WERI-Rb-1 (cell line): ENCODE data around the gene LMO1.
A peak's percentile ranks its signal among the peaks of the same experiment; 100 is the strongest.

Experiments
- DNase-seq: peaks from one replicate; pipeline ENCODE4 v3.0.0-alpha.2; 2020
- H3K27ac ChIP-seq: fragments of 250-450 bp; sonication (Bioruptor Pico); 2 replicates; pipeline ENCODE4 v1.5.1; 2020; ENCODE audit warnings: mild to moderate bottlenecking, moderate library complexity
- H3K27me3 ChIP-seq: fragments of 250-450 bp; sonication (Bioruptor Pico); 2 replicates; pipeline ENCODE4 v1.5.1; 2021; ENCODE audit warnings: mild to moderate bottlenecking, low read depth, moderate library complexity; ENCODE audit not compliant: insufficient read depth, severe bottlenecking
- H3K36me3 ChIP-seq: fragments of 250-450 bp; sonication (Bioruptor Pico); 2 replicates; pipeline ENCODE4 v1.5.1; 2020; ENCODE audit warnings: mild to moderate bottlenecking, moderate library complexity
- H3K4me3 ChIP-seq: 2 replicates; pipeline ENCODE4 v1.5.1; 2011; ENCODE audit warnings: low read depth, mild to moderate bottlenecking, control low read depth, low read length
- H3K9me3 ChIP-seq: fragments of 250-450 bp; sonication (Bioruptor Pico); 2 replicates; pipeline ENCODE4 v1.5.1; 2021; ENCODE audit warnings: mild to moderate bottlenecking, moderate library complexity; ENCODE audit not compliant: severe bottlenecking
- TF ChIP-seq, protein P1 (sequence below): IDR thresholded peaks from 2 replicates; pipeline ENCODE4 v1.5.1; 2011; ENCODE audit warnings: low read depth, mild to moderate bottlenecking, control low read depth, inconsistent platforms, low read length

Gene LMO1

DNA sequence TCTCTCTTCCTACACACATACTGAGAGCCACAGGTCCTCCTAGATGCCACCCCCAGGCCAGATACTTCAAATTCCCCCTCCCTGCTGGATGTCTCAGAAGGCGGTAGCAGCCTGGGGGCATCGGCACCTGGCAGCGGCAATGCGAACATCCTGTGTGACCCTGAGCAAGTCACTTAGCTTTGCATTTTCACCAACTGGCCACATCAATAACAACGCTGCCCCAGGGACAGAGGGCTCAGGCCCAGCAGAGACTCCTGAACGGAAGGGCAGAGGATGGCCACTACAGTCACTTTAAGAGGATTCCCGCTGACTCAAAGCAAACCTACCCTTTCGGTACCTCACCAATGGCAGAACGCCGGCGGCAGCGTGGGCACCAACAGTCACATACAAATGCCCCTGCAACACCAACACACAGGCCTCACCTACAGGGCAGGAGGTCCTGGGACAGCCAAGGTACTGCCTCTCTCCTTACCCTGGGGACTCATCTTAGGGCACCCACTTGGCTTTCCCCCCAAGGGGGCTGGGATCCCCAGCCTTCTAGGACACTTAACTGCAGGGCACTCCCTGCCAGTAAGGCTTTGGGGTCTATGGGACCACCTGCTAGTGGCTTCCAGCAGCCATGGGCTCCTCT is 1.6 kb downstream of the LMO1 start:
- peaks cover 7% of the 10 kb centered on the region; the same call in 1 of the 2 replicates for H3K36me3 ChIP-seq
- no peaks in the 10 kb centered on the region for H3K9me3 ChIP-seq
- H3K4me3 ChIP-seq: peak overlapping the region; percentile 84
- H3K27ac ChIP-seq: peak overlapping the region; percentile 89
- no peaks in the 10 kb centered on the region for H3K27me3 ChIP-seq
- TF ChIP-seq, protein P1, sequence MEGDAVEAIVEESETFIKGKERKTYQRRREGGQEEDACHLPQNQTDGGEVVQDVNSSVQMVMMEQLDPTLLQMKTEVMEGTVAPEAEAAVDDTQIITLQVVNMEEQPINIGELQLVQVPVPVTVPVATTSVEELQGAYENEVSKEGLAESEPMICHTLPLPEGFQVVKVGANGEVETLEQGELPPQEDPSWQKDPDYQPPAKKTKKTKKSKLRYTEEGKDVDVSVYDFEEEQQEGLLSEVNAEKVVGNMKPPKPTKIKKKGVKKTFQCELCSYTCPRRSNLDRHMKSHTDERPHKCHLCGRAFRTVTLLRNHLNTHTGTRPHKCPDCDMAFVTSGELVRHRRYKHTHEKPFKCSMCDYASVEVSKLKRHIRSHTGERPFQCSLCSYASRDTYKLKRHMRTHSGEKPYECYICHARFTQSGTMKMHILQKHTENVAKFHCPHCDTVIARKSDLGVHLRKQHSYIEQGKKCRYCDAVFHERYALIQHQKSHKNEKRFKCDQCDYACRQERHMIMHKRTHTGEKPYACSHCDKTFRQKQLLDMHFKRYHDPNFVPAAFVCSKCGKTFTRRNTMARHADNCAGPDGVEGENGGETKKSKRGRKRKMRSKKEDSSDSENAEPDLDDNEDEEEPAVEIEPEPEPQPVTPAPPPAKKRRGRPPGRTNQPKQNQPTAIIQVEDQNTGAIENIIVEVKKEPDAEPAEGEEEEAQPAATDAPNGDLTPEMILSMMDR: no peak
- DNase-seq: no peak

DNA sequence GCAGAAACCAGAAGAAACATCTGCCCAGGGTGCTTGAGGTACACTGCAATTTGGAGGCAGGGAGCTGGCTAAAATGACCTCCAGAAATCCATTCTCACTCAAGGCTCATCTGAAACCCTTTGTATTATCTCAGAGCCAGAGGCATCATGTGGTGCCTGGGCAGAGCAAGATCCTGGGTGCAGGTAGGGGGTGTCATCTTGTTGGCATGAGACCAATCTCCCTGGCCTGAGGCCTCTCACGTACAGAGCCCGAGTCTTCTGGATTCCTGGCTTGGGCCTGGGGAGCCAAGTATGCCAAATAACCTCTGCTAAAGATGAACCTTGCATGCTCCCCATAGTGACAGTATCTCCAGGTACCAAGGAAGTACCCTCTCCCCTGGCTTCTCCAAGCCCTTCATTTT is 2.4 kb downstream of the LMO1 start:
- Histone ChIP-seq H3K4me3 (no peak overlapping the region), H3K9me3 (no peaks in the 10 kb centered on the region), H3K27ac (no peak overlapping the region), H3K36me3 (peaks cover 10% of the 10 kb centered on the region; the same call in 1 of the 2 replicates), H3K27me3 (no peaks in the 10 kb centered on the region)
- TF ChIP-seq, protein P1: no peak
- no peak for DNase-seq

DNA sequence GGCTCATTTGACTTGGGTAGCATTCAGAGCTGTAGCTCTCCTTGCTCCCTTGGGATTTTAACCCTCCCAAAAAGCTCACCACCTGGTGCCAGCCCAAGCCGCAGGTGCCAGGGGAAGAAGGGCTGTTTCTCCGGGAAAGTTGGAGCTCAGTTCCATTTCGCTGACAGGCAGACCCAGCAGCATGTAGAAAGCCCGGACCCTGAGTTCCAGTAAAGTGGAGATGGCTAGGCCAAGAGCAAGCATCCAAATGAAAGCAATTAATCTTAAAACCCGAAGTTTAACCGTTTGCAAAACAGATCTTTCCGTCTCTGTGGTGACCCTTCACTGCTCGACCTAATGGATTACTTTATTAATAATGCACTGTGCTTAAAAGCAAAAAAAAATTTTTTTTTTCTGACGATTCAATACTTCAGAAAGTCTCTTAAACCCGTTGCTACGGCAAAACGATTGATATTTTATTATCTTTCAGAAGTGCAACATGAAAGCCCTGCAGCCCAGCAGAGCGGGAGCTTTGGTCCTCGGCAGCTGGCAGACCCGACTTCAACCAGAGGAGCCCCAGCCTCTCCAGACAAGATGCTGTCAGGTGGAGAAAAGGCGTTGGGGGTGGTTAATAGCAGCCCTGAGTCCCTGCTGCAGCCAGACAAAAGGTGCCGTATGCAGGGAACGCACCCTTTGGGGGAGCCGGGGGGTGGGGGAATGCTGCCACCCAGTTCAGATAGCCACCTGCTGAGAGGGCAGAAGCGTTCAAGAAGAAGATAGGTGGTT is 3.3 kb downstream of the LMO1 start:
- Histone ChIP-seq H3K27ac (no peak overlapping the region), H3K4me3 (no peak overlapping the region), H3K36me3 (peaks cover 10% of the 10 kb centered on the region; the same call in 1 of the 2 replicates), H3K9me3 (no peaks in the 10 kb centered on the region), H3K27me3 (no peaks in the 10 kb centered on the region)
- no peak for DNase-seq
- TF ChIP-seq, protein P1: no peak

DNA sequence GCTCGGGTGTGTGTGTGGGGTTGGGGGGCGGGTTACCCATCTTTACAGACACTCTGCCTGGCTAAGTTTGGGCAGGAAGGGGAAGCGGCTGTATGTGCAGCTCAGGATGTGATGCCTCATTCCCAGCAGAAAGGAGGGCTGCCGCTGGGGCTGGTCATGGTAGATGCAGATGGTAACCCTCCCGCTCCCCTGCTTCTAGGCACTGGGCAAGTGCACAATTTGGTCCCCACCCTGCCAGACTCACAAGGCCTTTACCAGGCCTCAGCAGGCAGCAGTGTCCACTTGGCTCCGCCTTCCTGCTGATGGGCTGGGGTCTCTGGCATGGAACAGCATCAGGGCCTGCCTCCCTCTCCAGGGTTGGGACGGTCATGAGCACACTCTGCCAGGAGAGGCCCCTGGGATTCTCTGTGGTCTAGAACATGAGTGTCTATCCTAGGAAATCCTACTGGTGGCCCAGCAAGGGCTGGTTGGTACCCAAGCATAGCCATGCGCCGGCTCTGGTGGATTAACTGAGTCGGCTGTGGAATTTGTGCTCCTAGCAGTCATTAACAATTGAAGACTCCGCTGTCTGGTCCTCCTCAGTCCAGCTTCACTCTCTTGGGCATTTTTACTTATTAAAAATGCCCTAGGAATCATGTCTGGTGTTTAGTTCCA is 4.2 kb downstream of the LMO1 start:
- Histone ChIP-seq H3K4me3 (no peak overlapping the region), H3K27ac (no peak overlapping the region), H3K36me3 (peaks cover 12% of the 10 kb centered on the region; the same call in 1 of the 2 replicates), H3K27me3 (no peaks in the 10 kb centered on the region), H3K9me3 (no peaks in the 10 kb centered on the region)
- no peak for DNase-seq
- TF ChIP-seq, protein P1: no peak

DNA sequence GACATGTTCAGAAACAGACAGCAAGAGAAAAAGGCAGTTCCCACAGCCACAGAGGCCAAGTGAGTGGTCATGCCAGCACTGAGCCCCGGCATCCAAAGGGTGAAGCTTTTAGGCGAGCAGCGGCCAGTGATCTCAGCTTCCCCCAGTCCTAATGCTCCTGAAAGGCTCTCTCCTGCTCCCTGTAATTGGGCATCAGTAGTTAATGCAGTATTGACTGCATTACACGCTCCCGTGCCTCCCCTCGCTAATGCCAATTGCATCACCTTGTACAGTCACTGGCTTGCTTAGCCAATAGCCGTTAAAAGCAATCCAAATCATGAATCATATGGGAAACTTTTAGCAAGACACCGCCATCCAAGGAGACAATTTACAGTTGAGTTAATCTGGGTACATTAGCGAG is 4.9 kb downstream of the LMO1 start:
- Histone ChIP-seq H3K4me3 (no peak overlapping the region), H3K27ac (no peak overlapping the region), H3K36me3 (peaks cover 12% of the 10 kb centered on the region; the same call in 1 of the 2 replicates), H3K9me3 (no peaks in the 10 kb centered on the region), H3K27me3 (no peaks in the 10 kb centered on the region)
- no peak for DNase-seq
- TF ChIP-seq, protein P1: no peak
